Measurements from ENCODE around the gene PLEKHG4B. TPM values are rescaled to one million over a fixed set of nuclear protein-coding genes. Genes with fewer than 3 reads are reported as not detected.
A peak's percentile ranks its signal among the peaks of the same experiment; 100 is the strongest.
"Not testable (repeated sequence)": the region's sequence is repeated elsewhere in the genome, so short reads cannot be mapped to it uniquely, and the experiment has no call there.

PLEKHG4B gene
- total RNA-seq, 4 donors from 2014 or later = 5.5 to 10.9 (median 7.1) TPM

- 88 to 93% methylated on average over 28 of the region's 28 CpGs for WGBS, 2 donors
- H3K9me3 ChIP-seq = no peaks in the 10 kb centered on the region
- intact Hi-C loops (cut with DNase I) = no loop called here
- peaks cover 6 to 13% of the 10 kb centered on the region in 2 donors for H3K4me1 ChIP-seq
- H3K36me3 ChIP-seq = no peaks in the 10 kb centered on the region
- H3K27ac ChIP-seq = no peak overlapping the region
- no peak for DNase-seq
- H3K4me3 ChIP-seq (replicated peaks in 1 of 3) = no peak overlapping the region
- H3K27me3 ChIP-seq = no peaks in the 10 kb centered on the region
- no peak for TF ChIP-seq CTCF (IDR thresholded peaks at IDR 0.05)
- TF ChIP-seq POLR2A (IDR thresholded peaks at IDR 0.05) = no peak
Observed at GRCh38 chr5:54876-55569, 36.9 kb upstream of the PLEKHG4B start.

- H3K4me3 ChIP-seq (replicated peaks in 1 of 3) = no peak overlapping the region
- no peaks in the 10 kb centered on the region for H3K36me3 ChIP-seq
- no peaks in the 10 kb centered on the region for H3K9me3 ChIP-seq
- peaks cover 6 to 13% of the 10 kb centered on the region in 2 donors for H3K4me1 ChIP-seq
- H3K27me3 ChIP-seq = no peaks in the 10 kb centered on the region
- TF ChIP-seq CTCF (IDR thresholded peaks at IDR 0.05) = no peak
- no peak for TF ChIP-seq POLR2A (IDR thresholded peaks at IDR 0.05)
- 75 to 76% methylated on average over 9 of the region's 9 CpGs for WGBS, 2 donors
- intact Hi-C loops (cut with DNase I) = no loop called here
- peak in 1 of 2 donors; percentile 48 for DNase-seq
- H3K27ac ChIP-seq = no peak overlapping the region
Observed at GRCh38 chr5:56561-57290, 35.2 kb upstream of the PLEKHG4B start.

- not testable (repeated sequence) for DNase-seq
Observed at GRCh38 chr5:60250-60649, 31.7 kb upstream of the PLEKHG4B start.

GRCh38 chr5:70440-70839 is 21.5 kb upstream of the PLEKHG4B start:
- no peak for TF ChIP-seq POLR2A (IDR thresholded peaks at IDR 0.05)
- TF ChIP-seq CTCF (IDR thresholded peaks at IDR 0.05) = no peak
- WGBS, 2 donors = 76 to 80% methylated on average over 1 of the region's 1 CpG
- DNase-seq = no peak

More at GRCh38 chr5:60250-60649, 31.7 kb upstream of the PLEKHG4B start:
- H3K9me3 ChIP-seq; intact Hi-C loops (cut with DNase I); H3K36me3 ChIP-seq; H3K4me1 ChIP-seq; H3K27me3 ChIP-seq; H3K4me3 ChIP-seq (replicated peaks in 1 of 3); H3K27ac ChIP-seq: not testable (repeated sequence)
- WGBS, 2 donors = 44 to 87% methylated on average over 1 of the region's 1 CpG

GRCh38 chr5:72316-73180 is 19.4 kb upstream of the PLEKHG4B start:
- intact Hi-C loops (cut with DNase I); H3K4me3 ChIP-seq (replicated peaks in 1 of 3): not testable (repeated sequence)
- 90 to 96% methylated on average over 15 to 20 of the region's 31 CpGs for WGBS, 2 donors

More at GRCh38 chr5:70440-70839, 21.5 kb upstream of the PLEKHG4B start:
- H3K27ac ChIP-seq = no peak overlapping the region
- H3K4me1 ChIP-seq = peaks cover 0 to 5% of the 10 kb centered on the region in 2 donors
- no peak overlapping the region for H3K4me3 ChIP-seq (replicated peaks in 1 of 3)
- no peaks in the 10 kb centered on the region for H3K27me3 ChIP-seq
- intact Hi-C loops (cut with DNase I) = no loop called here
- no peaks in the 10 kb centered on the region for H3K36me3 ChIP-seq
- H3K9me3 ChIP-seq = no peaks in the 10 kb centered on the region

GRCh38 chr5:73181-73447 is 18.9 kb upstream of the PLEKHG4B start:
- 95% methylated on average over 4 of the region's 9 CpGs; no CpG with 5 or more reads in 1 of the 2 donors for WGBS, 2 donors
- H3K9me3 ChIP-seq; DNase-seq; H3K4me3 ChIP-seq (replicated peaks in 1 of 3); H3K27ac ChIP-seq; H3K27me3 ChIP-seq; H3K36me3 ChIP-seq; intact Hi-C loops (cut with DNase I); H3K4me1 ChIP-seq: not testable (repeated sequence)

More at GRCh38 chr5:72316-73180, 19.4 kb upstream of the PLEKHG4B start:
- not testable (repeated sequence) for H3K27ac ChIP-seq, H3K36me3 ChIP-seq, H3K27me3 ChIP-seq, H3K9me3 ChIP-seq, H3K4me1 ChIP-seq, DNase-seq

Data from thyroid gland (tissue), 4 donors.